Measurements from ENCODE around the gene HPSE.

Gene HPSE

DNA sequence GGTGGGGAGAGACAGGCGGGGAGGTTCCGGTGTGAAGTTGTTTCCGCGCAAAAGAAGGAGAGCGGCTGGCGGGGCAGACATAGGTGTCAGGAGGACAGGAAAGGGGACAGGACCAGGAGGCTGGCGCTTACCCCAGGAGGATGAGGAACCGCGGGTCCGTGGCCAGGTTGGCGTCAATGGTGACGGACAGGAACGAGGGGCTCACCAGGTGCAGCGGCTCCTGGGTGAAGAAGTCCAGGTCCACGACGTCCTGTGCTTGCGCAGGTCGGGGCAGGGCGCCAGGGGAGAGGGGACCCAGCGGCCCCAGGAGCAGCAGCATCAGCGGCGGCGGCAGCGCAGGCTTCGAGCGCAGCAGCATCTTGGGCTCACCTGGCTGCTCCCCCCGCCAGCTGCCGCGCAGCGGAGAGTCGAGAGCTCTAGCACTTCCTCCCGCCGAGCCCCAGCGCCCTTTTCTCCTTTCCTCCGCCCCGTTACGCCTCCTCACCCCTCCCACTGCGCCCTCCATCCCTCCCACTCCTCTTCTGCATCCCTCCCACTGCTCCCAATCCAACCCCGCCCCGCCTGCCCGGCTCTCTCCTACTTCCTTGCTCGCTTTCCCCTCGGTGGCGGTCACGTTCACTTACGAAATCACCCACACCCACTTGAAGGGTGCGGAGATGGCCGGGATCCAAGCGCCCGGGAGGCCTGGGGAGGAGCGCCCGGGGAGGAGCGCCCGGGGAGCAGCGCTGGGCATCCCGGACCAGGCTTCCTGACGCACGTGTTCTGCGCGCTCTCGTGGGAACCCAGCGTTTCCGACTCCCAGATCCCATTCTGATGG, at the start of gene HPSE:
HPSE (minus strand) TSS at position 424 of the 817 bp plus-strand sequence; CDS start at position 358, 66 bp downstream.
- peak; percentile 4 for DNase-seq (ENCODE audit: low read depth)
- TF ChIP-seq, protein P1, sequence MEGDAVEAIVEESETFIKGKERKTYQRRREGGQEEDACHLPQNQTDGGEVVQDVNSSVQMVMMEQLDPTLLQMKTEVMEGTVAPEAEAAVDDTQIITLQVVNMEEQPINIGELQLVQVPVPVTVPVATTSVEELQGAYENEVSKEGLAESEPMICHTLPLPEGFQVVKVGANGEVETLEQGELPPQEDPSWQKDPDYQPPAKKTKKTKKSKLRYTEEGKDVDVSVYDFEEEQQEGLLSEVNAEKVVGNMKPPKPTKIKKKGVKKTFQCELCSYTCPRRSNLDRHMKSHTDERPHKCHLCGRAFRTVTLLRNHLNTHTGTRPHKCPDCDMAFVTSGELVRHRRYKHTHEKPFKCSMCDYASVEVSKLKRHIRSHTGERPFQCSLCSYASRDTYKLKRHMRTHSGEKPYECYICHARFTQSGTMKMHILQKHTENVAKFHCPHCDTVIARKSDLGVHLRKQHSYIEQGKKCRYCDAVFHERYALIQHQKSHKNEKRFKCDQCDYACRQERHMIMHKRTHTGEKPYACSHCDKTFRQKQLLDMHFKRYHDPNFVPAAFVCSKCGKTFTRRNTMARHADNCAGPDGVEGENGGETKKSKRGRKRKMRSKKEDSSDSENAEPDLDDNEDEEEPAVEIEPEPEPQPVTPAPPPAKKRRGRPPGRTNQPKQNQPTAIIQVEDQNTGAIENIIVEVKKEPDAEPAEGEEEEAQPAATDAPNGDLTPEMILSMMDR (IDR thresholded peaks at IDR 0.05; ENCODE audit: low read depth, low read length, missing control alignments): no peak
- H3K4me3 ChIP-seq (ENCODE audit: low read depth, low read length): peak within 1 kb of the TSS; percentile 60

DNA sequence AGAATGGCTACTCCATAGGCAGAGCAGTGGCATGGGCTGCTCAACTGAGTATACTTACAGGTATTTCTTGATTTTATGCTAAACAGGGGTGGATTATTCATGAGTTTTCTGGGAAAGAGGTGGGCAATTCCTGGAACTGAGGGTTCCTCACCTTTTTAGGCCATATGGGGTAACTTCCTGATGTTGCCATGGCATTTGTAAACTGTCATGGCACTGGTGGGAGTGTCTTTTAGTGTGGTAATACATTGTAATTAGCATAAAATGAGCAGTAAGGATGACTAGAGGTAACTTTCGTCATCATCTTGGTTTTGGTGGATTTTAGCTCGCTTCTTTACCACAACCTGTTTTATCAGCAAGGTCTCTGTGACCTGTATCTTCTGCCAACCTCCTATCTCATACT, 48.2 kb upstream of the HPSE start:
- H3K4me3 ChIP-seq (ENCODE audit: low read depth, low read length): no peak overlapping the region
- TF ChIP-seq, protein P1 (IDR thresholded peaks at IDR 0.05; ENCODE audit: low read depth, low read length, missing control alignments): no peak
- DNase-seq (ENCODE audit: low read depth): no peak

DNA sequence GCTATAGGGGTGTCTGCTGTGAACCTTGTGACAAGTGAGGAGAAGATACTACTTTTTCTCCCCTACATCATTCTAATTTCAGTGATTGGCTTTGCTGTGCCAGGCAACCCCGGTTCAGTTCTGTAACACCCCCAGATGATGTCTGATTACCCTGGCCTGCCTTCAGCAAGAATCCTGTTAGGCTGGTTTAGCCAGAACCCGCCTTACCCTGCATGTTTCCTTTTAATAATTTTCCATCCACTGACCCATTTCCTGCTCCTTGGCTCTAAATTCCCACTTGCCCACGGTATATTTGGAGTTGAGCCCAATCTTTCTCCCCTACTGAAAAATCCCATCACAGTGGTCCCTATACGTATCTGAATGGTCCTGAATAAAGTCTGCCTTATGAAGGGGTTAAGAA, 46.5 kb upstream of the HPSE start:
- no peak overlapping the region for H3K4me3 ChIP-seq (ENCODE audit: low read depth, low read length)
- no peak for DNase-seq (ENCODE audit: low read depth)
- TF ChIP-seq, protein P1 (IDR thresholded peaks at IDR 0.05; ENCODE audit: low read depth, low read length, missing control alignments): no peak

DNA sequence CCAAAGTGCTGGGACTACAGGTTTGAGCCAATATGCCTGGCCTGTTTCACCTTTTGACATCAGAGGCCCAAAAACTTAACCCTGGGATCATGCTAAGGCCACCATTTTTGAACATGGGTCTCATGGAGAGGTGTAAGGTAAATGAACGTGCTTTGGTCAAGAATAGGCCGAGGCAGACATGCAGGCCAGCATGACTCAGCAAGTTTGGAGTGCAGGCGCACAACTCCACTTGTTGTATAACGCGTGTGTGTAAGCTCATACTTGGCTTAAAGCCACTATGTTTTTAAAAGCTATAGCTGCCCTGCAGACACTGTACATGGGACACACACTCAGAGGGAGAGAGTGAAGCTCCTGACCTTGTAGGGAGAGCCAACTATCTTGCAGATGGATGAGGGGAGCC, 43.8 kb upstream of the HPSE start:
- no peak overlapping the region for H3K4me3 ChIP-seq (ENCODE audit: low read depth, low read length)
- TF ChIP-seq, protein P1 (IDR thresholded peaks at IDR 0.05; ENCODE audit: low read depth, low read length, missing control alignments): no peak
- DNase-seq (ENCODE audit: low read depth): no peak

DNA sequence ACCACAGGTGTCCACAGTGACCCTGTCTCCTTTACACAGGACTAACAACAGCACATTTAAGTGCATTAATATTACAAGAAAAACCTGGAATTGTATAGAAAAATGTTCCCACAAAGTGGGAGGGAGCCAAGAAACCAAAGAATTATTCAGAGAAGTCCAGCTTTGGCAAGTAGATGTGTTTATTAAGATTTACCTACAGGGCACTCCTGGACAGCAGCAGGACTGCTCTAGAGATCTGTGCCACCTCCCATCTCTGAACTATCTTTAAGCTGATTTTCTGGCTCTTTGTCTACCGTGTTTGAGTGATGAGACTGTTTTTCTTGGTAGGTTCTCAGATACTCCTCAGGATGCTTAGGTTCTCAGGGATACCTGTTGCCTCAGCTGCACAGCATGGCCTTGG, 38.3 kb upstream of the HPSE start:
- TF ChIP-seq, protein P1 (IDR thresholded peaks at IDR 0.05; ENCODE audit: low read depth, low read length, missing control alignments): no peak
- no peak for DNase-seq (ENCODE audit: low read depth)
- no peak overlapping the region for H3K4me3 ChIP-seq (ENCODE audit: low read depth, low read length)

DNA sequence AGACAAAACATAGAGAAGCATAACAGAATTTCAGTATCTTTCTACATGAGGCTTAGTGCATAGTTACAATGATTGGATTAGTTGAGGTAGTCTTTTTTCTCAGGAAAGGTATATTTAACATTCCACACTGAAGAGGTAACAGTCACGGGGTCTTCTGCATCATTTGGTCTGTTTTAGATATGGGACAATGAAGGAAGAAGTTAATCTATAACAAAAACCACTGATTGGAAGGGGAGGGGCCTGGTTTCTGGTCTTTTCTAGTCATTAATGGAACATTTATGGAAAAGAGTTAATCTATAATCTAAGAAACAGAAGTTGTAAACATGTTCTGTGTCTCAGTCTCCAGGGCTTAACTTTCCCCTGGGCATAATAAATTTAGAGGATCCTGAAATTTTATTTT, 37.3 kb upstream of the HPSE start:
- no peak overlapping the region for H3K4me3 ChIP-seq (ENCODE audit: low read depth, low read length)
- DNase-seq (ENCODE audit: low read depth): no peak
- TF ChIP-seq, protein P1 (IDR thresholded peaks at IDR 0.05; ENCODE audit: low read depth, low read length, missing control alignments): no peak

DNA sequence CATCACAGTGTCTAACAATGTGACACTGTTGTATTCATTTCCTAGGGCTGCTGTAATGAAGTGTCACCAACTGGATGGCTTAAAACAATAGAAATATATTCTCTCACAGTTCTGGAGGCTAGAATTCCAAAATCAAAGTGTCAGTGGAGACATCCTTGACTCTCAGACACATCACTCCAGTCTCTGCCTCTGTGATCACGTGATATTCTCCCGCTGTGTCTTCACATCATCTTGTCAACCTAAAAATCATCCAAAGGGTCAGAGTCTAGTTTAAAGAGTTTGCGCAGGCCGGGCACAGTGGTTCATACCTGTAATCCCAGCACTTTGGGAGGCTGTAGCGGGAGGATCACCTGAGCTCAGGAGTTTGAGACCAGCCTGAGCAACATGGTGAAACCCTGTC, 36.6 kb upstream of the HPSE start:
- TF ChIP-seq, protein P1 (IDR thresholded peaks at IDR 0.05; ENCODE audit: low read depth, low read length, missing control alignments): no peak
- no peak for DNase-seq (ENCODE audit: low read depth)
- no peak overlapping the region for H3K4me3 ChIP-seq (ENCODE audit: low read depth, low read length)
